Breast epithelium (tissue), 3 donors: Measurements from ENCODE around the gene SLIT1.

ENCODE experiments used
- POLR2A ChIP-seq: fragments of 450-650 bp; IDR thresholded peaks from one replicate; pipeline ENCODE4 v1.6.1; 2016; ENCODE audit warnings: antibody characterized with exemption, mild to moderate bottlenecking, moderate library complexity
- POLR2AphosphoS5 ChIP-seq, 3 donors: sonication (generic); formaldehyde crosslinking; IDR thresholded peaks; one replicate each; pipeline ENCODE4 v1.6.1; 2017; ENCODE audit warnings: antibody characterized with exemption in 3 of 3
- TF ChIP-seq, protein P1 (sequence below), 3 donors: fragments of 450-650 bp; IDR thresholded peaks; one replicate each; pipeline ENCODE4 v1.5.1; 2016 to 2017; ENCODE audit warnings: antibody characterized with exemption in 3 of 3, mild to moderate bottlenecking in 3 of 3, moderate library complexity in 3 of 3

DNA sequence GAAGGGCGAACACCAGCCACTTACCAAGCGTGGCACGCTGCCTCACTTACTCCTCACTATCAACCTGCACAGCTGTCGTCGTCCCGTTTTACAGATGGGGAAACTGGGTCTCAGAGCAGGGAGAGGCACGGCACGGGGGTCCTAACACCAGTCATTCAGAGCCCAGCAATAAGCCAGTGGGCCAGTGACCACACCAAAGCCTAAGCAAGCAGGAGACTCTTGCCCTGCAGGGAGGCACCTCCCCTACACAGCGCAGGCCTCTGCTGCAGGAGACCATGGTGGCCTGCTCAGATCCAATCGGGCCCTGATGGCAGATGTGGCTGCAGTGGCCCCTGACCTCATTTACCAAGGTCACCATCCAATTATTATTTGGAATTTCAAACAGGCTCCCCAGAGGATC is 4.8 kb downstream of the SLIT1 start:
- TF ChIP-seq, protein P1, sequence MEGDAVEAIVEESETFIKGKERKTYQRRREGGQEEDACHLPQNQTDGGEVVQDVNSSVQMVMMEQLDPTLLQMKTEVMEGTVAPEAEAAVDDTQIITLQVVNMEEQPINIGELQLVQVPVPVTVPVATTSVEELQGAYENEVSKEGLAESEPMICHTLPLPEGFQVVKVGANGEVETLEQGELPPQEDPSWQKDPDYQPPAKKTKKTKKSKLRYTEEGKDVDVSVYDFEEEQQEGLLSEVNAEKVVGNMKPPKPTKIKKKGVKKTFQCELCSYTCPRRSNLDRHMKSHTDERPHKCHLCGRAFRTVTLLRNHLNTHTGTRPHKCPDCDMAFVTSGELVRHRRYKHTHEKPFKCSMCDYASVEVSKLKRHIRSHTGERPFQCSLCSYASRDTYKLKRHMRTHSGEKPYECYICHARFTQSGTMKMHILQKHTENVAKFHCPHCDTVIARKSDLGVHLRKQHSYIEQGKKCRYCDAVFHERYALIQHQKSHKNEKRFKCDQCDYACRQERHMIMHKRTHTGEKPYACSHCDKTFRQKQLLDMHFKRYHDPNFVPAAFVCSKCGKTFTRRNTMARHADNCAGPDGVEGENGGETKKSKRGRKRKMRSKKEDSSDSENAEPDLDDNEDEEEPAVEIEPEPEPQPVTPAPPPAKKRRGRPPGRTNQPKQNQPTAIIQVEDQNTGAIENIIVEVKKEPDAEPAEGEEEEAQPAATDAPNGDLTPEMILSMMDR (IDR thresholded peaks at IDR 0.05), result no peak
- TF ChIP-seq POLR2A (no peak), POLR2AphosphoS5 (IDR thresholded peaks at IDR 0.05) (no peak)
